ENCODE results near the gene SEMA4B. TPM values are rescaled to one million over a fixed set of nuclear protein-coding genes. Genes with fewer than 3 reads are reported as not detected.
A peak's percentile ranks its signal among the peaks of the same experiment; 100 is the strongest.

Gene SEMA4B
- total and polyA plus RNA-seq, 5 donors from 2014 or later: 5.1 to 20.2 (median 7.2) TPM

GRCh38 chr15:90227816-90228772 is 27.0 kb downstream of the SEMA4B start:
- H3K27ac ChIP-seq (ENCODE audit: insufficient read depth, low read length, poor library complexity, severe bottlenecking): peak overlapping the region; percentile 1
- DNase-seq (no peak), ATAC-seq (ENCODE audit: low read depth in 2 of 2) (no peak)
- Mint-ChIP-seq H3K36me3 (peaks cover 21% of the 10 kb centered on the region), H3K27ac (peak overlapping the region; percentile 7 to 100 (median 38)), H3K9me3 (no peaks in the 10 kb centered on the region), H3K4me1 (peaks cover 9 to 40% (median 27%) of the 10 kb centered on the region in 4 donors), H3K4me3 (no peak overlapping the region), H3K27me3 (no peaks in the 10 kb centered on the region)
- no peak overlapping the region for H3K4me3 ChIP-seq (ENCODE audit: low read depth, low read length)
- H3K4me1 ChIP-seq (ENCODE audit: control insufficient read depth, insufficient read depth, low read length, poor library complexity, severe bottlenecking): peaks cover 39% of the 10 kb centered on the region
- no peaks in the 10 kb centered on the region for H3K9me3 ChIP-seq (ENCODE audit: control insufficient read depth in 2 of 2, low read length in 2 of 2)
- no peaks in the 10 kb centered on the region for H3K27me3 ChIP-seq (ENCODE audit: control insufficient read depth, insufficient read depth, low read length)
- peaks cover 41% of the 10 kb centered on the region for H3K36me3 ChIP-seq (ENCODE audit: control insufficient read depth, insufficient read depth, low read length)

- H3K9me3 Mint-ChIP-seq: no peaks in the 10 kb centered on the region
- DNase-seq: no peak
- peak overlapping the region in 2 of 4 donors; percentile 22 to 47 for H3K4me3 Mint-ChIP-seq
- H3K4me1 ChIP-seq (ENCODE audit: control insufficient read depth, insufficient read depth, low read length, poor library complexity, severe bottlenecking): peaks cover 41% of the 10 kb centered on the region
- H3K27me3 ChIP-seq (ENCODE audit: control insufficient read depth, insufficient read depth, low read length): no peaks in the 10 kb centered on the region
- H3K36me3 ChIP-seq (ENCODE audit: control insufficient read depth, insufficient read depth, low read length): peaks cover 36% of the 10 kb centered on the region
- H3K27ac ChIP-seq (ENCODE audit: insufficient read depth, low read length, poor library complexity, severe bottlenecking): no peak overlapping the region
- no peaks in the 10 kb centered on the region for H3K27me3 Mint-ChIP-seq
- ATAC-seq (ENCODE audit: low read depth in 2 of 2): no peak
- H3K27ac Mint-ChIP-seq: peak overlapping the region; percentile 90 to 100 (median 98)
- H3K4me1 Mint-ChIP-seq: peaks cover 9 to 40% (median 27%) of the 10 kb centered on the region in 4 donors
- H3K36me3 Mint-ChIP-seq: peaks cover 18% of the 10 kb centered on the region
- H3K9me3 ChIP-seq (ENCODE audit: control insufficient read depth in 2 of 2, low read length in 2 of 2): no peaks in the 10 kb centered on the region
- no peak overlapping the region for H3K4me3 ChIP-seq (ENCODE audit: low read depth, low read length)
Observed at GRCh38 chr15:90228960-90229359, 27.8 kb downstream of the SEMA4B start.

GRCh38 chr15:90230071-90230494 is 29.0 kb downstream of the SEMA4B start:
- Histone ChIP-seq H3K4me3 (ENCODE audit: low read depth, low read length) (peak overlapping the region; percentile 74), H3K9me3 (ENCODE audit: control insufficient read depth in 2 of 2, low read length in 2 of 2) (no peaks in the 10 kb centered on the region), H3K36me3 (ENCODE audit: control insufficient read depth, insufficient read depth, low read length) (peaks cover 31% of the 10 kb centered on the region), H3K4me1 (ENCODE audit: control insufficient read depth, insufficient read depth, low read length, poor library complexity, severe bottlenecking) (peaks cover 50% of the 10 kb centered on the region), H3K27me3 (ENCODE audit: control insufficient read depth, insufficient read depth, low read length) (no peaks in the 10 kb centered on the region), H3K27ac (ENCODE audit: insufficient read depth, low read length, poor library complexity, severe bottlenecking) (peak overlapping the region; percentile 96)
- no peaks in the 10 kb centered on the region for H3K9me3 Mint-ChIP-seq
- H3K4me1 Mint-ChIP-seq: peaks cover 9 to 49% (median 34%) of the 10 kb centered on the region in 4 donors
- H3K27me3 Mint-ChIP-seq: no peaks in the 10 kb centered on the region
- H3K36me3 Mint-ChIP-seq: peaks cover 14% of the 10 kb centered on the region
- H3K27ac Mint-ChIP-seq: peak overlapping the region in 2 of 3 donors; percentile 98 to 100
- ATAC-seq (ENCODE audit: low read depth in 2 of 2): no peak
- H3K4me3 Mint-ChIP-seq: peak overlapping the region; percentile 86 to 92 (median 90)
- DNase-seq: no peak

GRCh38 chr15:90230610-90231009 is 29.5 kb downstream of the SEMA4B start:
- H3K4me3 Mint-ChIP-seq: peak overlapping the region; percentile 86 to 92 (median 90)
- H3K36me3 Mint-ChIP-seq: peaks cover 14% of the 10 kb centered on the region
- ATAC-seq (ENCODE audit: low read depth in 2 of 2) (no peak), DNase-seq (no peak)
- peak overlapping the region; percentile 96 for H3K27ac ChIP-seq (ENCODE audit: insufficient read depth, low read length, poor library complexity, severe bottlenecking)
- H3K27ac Mint-ChIP-seq: peak overlapping the region; percentile 98 to 100 (median 100)
- peaks cover 9 to 53% (median 35%) of the 10 kb centered on the region in 4 donors for H3K4me1 Mint-ChIP-seq
- H3K36me3 ChIP-seq (ENCODE audit: control insufficient read depth, insufficient read depth, low read length): peaks cover 27% of the 10 kb centered on the region
- H3K9me3 Mint-ChIP-seq: no peaks in the 10 kb centered on the region
- H3K27me3 ChIP-seq (ENCODE audit: control insufficient read depth, insufficient read depth, low read length): no peaks in the 10 kb centered on the region
- H3K27me3 Mint-ChIP-seq: no peaks in the 10 kb centered on the region
- H3K4me1 ChIP-seq (ENCODE audit: control insufficient read depth, insufficient read depth, low read length, poor library complexity, severe bottlenecking): peaks cover 51% of the 10 kb centered on the region
- H3K9me3 ChIP-seq (ENCODE audit: control insufficient read depth in 2 of 2, low read length in 2 of 2): no peaks in the 10 kb centered on the region
- H3K4me3 ChIP-seq (ENCODE audit: low read depth, low read length): peak overlapping the region; percentile 74

GRCh38 chr15:90231028-90232017 is 30.2 kb downstream of the SEMA4B start:
- DNase-seq (peak; percentile 78 to 92 (median 88)), ATAC-seq (ENCODE audit: low read depth in 2 of 2) (peak; percentile 69 to 72)
- Histone ChIP-seq H3K27me3 (ENCODE audit: control insufficient read depth, insufficient read depth, low read length) (no peaks in the 10 kb centered on the region), H3K4me1 (ENCODE audit: control insufficient read depth, insufficient read depth, low read length, poor library complexity, severe bottlenecking) (peaks cover 51% of the 10 kb centered on the region), H3K36me3 (ENCODE audit: control insufficient read depth, insufficient read depth, low read length) (peaks cover 25% of the 10 kb centered on the region), H3K4me3 (ENCODE audit: low read depth, low read length) (peak overlapping the region; percentile 74), H3K27ac (ENCODE audit: insufficient read depth, low read length, poor library complexity, severe bottlenecking) (peak overlapping the region; percentile 96), H3K9me3 (ENCODE audit: control insufficient read depth in 2 of 2, low read length in 2 of 2) (no peaks in the 10 kb centered on the region)
- Mint-ChIP-seq H3K27me3 (no peaks in the 10 kb centered on the region), H3K4me1 (peaks cover 9 to 60% (median 37%) of the 10 kb centered on the region in 4 donors), H3K4me3 (peak overlapping the region; percentile 86 to 92 (median 90)), H3K27ac (peak overlapping the region; percentile 98 to 100 (median 100)), H3K9me3 (no peaks in the 10 kb centered on the region), H3K36me3 (peaks cover 18% of the 10 kb centered on the region)

GRCh38 chr15:90232196-90232595 is 31.1 kb downstream of the SEMA4B start:
- Histone ChIP-seq H3K4me1 (ENCODE audit: control insufficient read depth, insufficient read depth, low read length, poor library complexity, severe bottlenecking) (peaks cover 51% of the 10 kb centered on the region), H3K9me3 (ENCODE audit: control insufficient read depth in 2 of 2, low read length in 2 of 2) (no peaks in the 10 kb centered on the region), H3K36me3 (ENCODE audit: control insufficient read depth, insufficient read depth, low read length) (peaks cover 25% of the 10 kb centered on the region), H3K4me3 (ENCODE audit: low read depth, low read length) (peak overlapping the region; percentile 74), H3K27ac (ENCODE audit: insufficient read depth, low read length, poor library complexity, severe bottlenecking) (peak overlapping the region; percentile 96), H3K27me3 (ENCODE audit: control insufficient read depth, insufficient read depth, low read length) (no peaks in the 10 kb centered on the region)
- DNase-seq (no peak), ATAC-seq (ENCODE audit: low read depth in 2 of 2) (no peak)
- H3K27ac Mint-ChIP-seq: peak overlapping the region; percentile 98 to 100 (median 100)
- peak overlapping the region; percentile 86 to 92 (median 90) for H3K4me3 Mint-ChIP-seq
- no peaks in the 10 kb centered on the region for H3K27me3 Mint-ChIP-seq
- H3K36me3 Mint-ChIP-seq: peaks cover 18% of the 10 kb centered on the region
- peaks cover 9 to 61% (median 38%) of the 10 kb centered on the region in 4 donors for H3K4me1 Mint-ChIP-seq
- no peaks in the 10 kb centered on the region for H3K9me3 Mint-ChIP-seq

GRCh38 chr15:90232941-90233386 is 31.8 kb downstream of the SEMA4B start:
- Mint-ChIP-seq H3K9me3 (no peaks in the 10 kb centered on the region), H3K27me3 (no peaks in the 10 kb centered on the region), H3K4me3 (peak overlapping the region; percentile 86 to 92 (median 90)), H3K27ac (peak overlapping the region; percentile 80 to 100 (median 98)), H3K4me1 (peaks cover 9 to 61% (median 38%) of the 10 kb centered on the region in 4 donors), H3K36me3 (peaks cover 21% of the 10 kb centered on the region)
- DNase-seq (peak in 1 of 3 donors; percentile 36), ATAC-seq (ENCODE audit: low read depth in 2 of 2) (no peak)
- Histone ChIP-seq H3K4me3 (ENCODE audit: low read depth, low read length) (peak overlapping the region; percentile 88), H3K9me3 (ENCODE audit: control insufficient read depth in 2 of 2, low read length in 2 of 2) (no peaks in the 10 kb centered on the region), H3K4me1 (ENCODE audit: control insufficient read depth, insufficient read depth, low read length, poor library complexity, severe bottlenecking) (peaks cover 51% of the 10 kb centered on the region), H3K27me3 (ENCODE audit: control insufficient read depth, insufficient read depth, low read length) (no peaks in the 10 kb centered on the region), H3K27ac (ENCODE audit: insufficient read depth, low read length, poor library complexity, severe bottlenecking) (peak overlapping the region; percentile 96), H3K36me3 (ENCODE audit: control insufficient read depth, insufficient read depth, low read length) (peaks cover 21% of the 10 kb centered on the region)

All from CD4-positive, CD25-positive, alpha-beta regulatory T cell (primary cell).